ENCODE measurements around the gene TRIM29.

DNA sequence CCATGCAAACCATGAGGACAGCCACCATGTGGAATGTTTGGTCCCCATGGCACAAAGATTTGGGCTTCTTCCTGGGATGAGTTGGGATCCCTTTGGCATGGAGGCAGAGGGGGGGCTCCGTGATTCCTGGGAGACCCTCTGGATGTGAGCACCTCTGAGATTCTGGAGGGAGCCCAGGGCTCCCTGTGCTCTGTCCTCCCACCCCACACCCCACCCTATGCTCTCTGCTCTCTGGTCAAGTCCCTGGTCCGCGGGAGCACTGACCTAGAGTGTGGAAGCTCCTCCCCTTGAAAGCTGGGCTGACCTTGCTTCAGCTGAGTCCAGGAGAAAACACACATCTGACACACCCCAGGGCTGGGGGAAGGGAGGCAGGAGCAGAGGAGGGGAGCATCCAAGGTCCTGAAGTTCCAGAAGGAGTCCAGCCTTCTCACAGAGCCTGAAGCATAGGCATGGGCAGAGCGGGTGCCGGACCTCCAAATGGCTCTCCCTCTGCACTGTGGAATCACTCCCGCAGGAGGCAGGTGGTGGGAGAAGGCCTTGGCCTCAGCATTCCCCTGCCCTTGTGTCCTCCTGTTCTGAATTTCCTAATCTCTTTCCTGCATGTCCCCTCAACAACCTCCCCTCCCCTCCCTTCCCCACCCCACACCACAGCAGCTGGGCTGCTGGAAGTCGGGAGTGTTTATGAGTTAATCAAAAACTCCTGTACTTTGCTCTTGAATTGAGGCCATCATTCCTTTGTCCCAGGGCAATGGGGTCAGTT, 47.2 kb upstream of the TRIM29 start:
- TF ChIP-seq, protein P1, sequence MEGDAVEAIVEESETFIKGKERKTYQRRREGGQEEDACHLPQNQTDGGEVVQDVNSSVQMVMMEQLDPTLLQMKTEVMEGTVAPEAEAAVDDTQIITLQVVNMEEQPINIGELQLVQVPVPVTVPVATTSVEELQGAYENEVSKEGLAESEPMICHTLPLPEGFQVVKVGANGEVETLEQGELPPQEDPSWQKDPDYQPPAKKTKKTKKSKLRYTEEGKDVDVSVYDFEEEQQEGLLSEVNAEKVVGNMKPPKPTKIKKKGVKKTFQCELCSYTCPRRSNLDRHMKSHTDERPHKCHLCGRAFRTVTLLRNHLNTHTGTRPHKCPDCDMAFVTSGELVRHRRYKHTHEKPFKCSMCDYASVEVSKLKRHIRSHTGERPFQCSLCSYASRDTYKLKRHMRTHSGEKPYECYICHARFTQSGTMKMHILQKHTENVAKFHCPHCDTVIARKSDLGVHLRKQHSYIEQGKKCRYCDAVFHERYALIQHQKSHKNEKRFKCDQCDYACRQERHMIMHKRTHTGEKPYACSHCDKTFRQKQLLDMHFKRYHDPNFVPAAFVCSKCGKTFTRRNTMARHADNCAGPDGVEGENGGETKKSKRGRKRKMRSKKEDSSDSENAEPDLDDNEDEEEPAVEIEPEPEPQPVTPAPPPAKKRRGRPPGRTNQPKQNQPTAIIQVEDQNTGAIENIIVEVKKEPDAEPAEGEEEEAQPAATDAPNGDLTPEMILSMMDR (conservative IDR thresholded peaks at IDR 0.05; ENCODE audit: low read depth, low read length) = no peak
- TF ChIP-seq EZH2phosphoT487 (IDR thresholded peaks at IDR 0.05; ENCODE audit: borderline replicate concordance, low read length) = no peak

Measured in PC-3 (cell line).